K562 (cell line): Measurements from ENCODE around the gene F12. TPM values are rescaled to one million over a fixed set of nuclear protein-coding genes. Genes with fewer than 3 reads are reported as not detected.

Source experiments
- BMI1 ChIP-seq: fragments of 150-350 bp; IDR thresholded peaks from 2 replicates; pipeline ENCODE4 v1.6.1; 2014; ENCODE audit warnings: low read length
- CHD4 ChIP-seq: fragments of 200-600 bp; sonication (generic); IDR thresholded peaks from 3 replicates; pipeline ENCODE4 v1.6.1; 2012; ENCODE audit warnings: low read depth, mild to moderate bottlenecking, mixed read lengths, low read length, inconsistent platforms; ENCODE audit not compliant: insufficient read depth, insufficient replicate concordance, poor library complexity, severe bottlenecking
- HDAC6 ChIP-seq: IDR thresholded peaks from 2 replicates; pipeline ENCODE4 v1.6.1; 2012; ENCODE audit warnings: low read depth, mild to moderate bottlenecking, control low read depth, inconsistent platforms, low read length, moderate library complexity
- KLF10 ChIP-seq: fragments of 250-450 bp; sonication (Bioruptor Pico); IDR thresholded peaks from 2 replicates; pipeline ENCODE4 v1.6.1; 2021; ENCODE audit warnings: matching md5 sums
- MYNN ChIP-seq, 2 experiments: sonication (generic); formaldehyde crosslinking in 1 of 2; IDR thresholded peaks; 2 replicates each; pipeline versions ENCODE4 v1.5.0 to v1.6.1; 2016 to 2020; ENCODE audit warnings: antibody characterized with exemption in 1 of 2, missing genetic modification reagents in 1 of 2
- POLR3A ChIP-seq: IDR thresholded peaks from 2 replicates; pipeline ENCODE4 v1.6.1; 2011; ENCODE audit warnings: borderline replicate concordance, mild to moderate bottlenecking, moderate library complexity; ENCODE audit not compliant: insufficient read length, insufficient read depth; ENCODE audit errors: extremely low read depth
- RBM15 ChIP-seq: fragments of 200-400 bp; formaldehyde crosslinking; IDR thresholded peaks from 2 replicates; pipeline ENCODE4 v1.6.1; 2018; ENCODE audit warnings: mild to moderate bottlenecking, low read length, moderate library complexity; ENCODE audit not compliant: insufficient read depth
- ZBTB12 ChIP-seq: fragments of 250-450 bp; sonication (Bioruptor Pico); IDR thresholded peaks from 2 replicates; pipeline ENCODE4 v1.4.0; 2020
- ZBTB40 ChIP-seq, 2 experiments: fragments of 450-650 bp in 1 of 2; sonication (generic) in 1 of 2; formaldehyde crosslinking in 1 of 2; IDR thresholded peaks; 2 replicates each; pipeline versions ENCODE4 v1.7.1 to v1.9.0; 2016 to 2022; ENCODE audit warnings: inconsistent platforms in 1 of 2, mild to moderate bottlenecking in 1 of 2, missing genetic modification reagents in 1 of 2
- polyA plus RNA-seq, 8 experiments: library from polyadenylated mRNA; depleted of rRNA in 4 of 8; stranded (reverse) in 5 of 8; unstranded in 3 of 8; fragments of >200 nt; fragmentation: Nextera tagmentation in 2 of 8; fragmentation: Illumina TruSeq in 1 of 8; extraction: Ambion mirVana in 2 of 8; extraction: Trizol in 1 of 8; gene quantifications; 2 replicates each; pipeline versions ENCODE4 v1.2.1 to v1.2.3, GENCODE V29; 2011 to 2014; ENCODE audit warnings: inconsistent platforms in 1 of 8, missing spikeins in 1 of 8
- total RNA-seq, 7 experiments: library from RNA; depleted of rRNA in 6 of 7; stranded (reverse); fragments of >200 nt in 6 of 7; fragmentation: Illumina TruSeq in 2 of 7; extraction: Trizol in 2 of 7; gene quantifications; 2 replicates each; pipeline versions ENCODE4 v1.2.1 to v1.2.3, GENCODE V29; 2011 to 2021; ENCODE audit warnings: low replicate concordance in 1 of 7
- TF ChIP-seq, protein P1 (sequence below): sonication (generic); formaldehyde crosslinking; IDR thresholded peaks from 2 replicates; pipeline ENCODE4 v1.8.1; 2022; ENCODE audit warnings: missing genetic modification reagents

Gene F12
- total and polyA plus RNA-seq, 9 of the 15 experiments (the other 6 are each of a cell fraction or from before 2014, with no cell fraction given) = 0.59 to 18.3 (median 3.6) TPM

GRCh38 chr5:177390363-177391300 lies 18.7 kb downstream of the F12 start (continued):
- TF ChIP-seq POLR3A (no peak), RBM15 (no peak), MYNN (IDR thresholded peaks at IDR 0.05) (no peak), MYNN (CRISPR knock-in tag; IDR thresholded peaks at IDR 0.05) (no peak), HDAC6 (no peak), KLF10 (CRISPR knock-in tag) (no peak), ZBTB12 (CRISPR knock-in tag) (no peak), BMI1 (no peak), ZBTB40 (IDR thresholded peaks at IDR 0.05) (no peak), ZBTB40 (CRISPR knock-in tag; IDR thresholded peaks at IDR 0.05) (no peak), CHD4 (no peak)
- TF ChIP-seq, protein P1, sequence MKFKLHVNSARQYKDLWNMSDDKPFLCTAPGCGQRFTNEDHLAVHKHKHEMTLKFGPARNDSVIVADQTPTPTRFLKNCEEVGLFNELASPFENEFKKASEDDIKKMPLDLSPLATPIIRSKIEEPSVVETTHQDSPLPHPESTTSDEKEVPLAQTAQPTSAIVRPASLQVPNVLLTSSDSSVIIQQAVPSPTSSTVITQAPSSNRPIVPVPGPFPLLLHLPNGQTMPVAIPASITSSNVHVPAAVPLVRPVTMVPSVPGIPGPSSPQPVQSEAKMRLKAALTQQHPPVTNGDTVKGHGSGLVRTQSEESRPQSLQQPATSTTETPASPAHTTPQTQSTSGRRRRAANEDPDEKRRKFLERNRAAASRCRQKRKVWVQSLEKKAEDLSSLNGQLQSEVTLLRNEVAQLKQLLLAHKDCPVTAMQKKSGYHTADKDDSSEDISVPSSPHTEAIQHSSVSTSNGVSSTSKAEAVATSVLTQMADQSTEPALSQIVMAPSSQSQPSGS = no peak
